Epithelial cell of esophagus (primary cell): Measurements from ENCODE around the gene MVB12A.

Experiments used
- DNase-seq: peaks from one replicate; pipeline ENCODE4 v3.0.0; 2010; ENCODE audit warnings: low read depth
- H3K4me3 ChIP-seq: 2 replicates; pipeline ENCODE4 v1.5.1; 2011; ENCODE audit warnings: mild to moderate bottlenecking, low read length, control low read depth
- TF ChIP-seq, protein P1 (sequence below): IDR thresholded peaks from 2 replicates; pipeline ENCODE4 v1.5.1; 2011; ENCODE audit warnings: low read depth, mild to moderate bottlenecking, low read length, control low read depth, inconsistent platforms; ENCODE audit not compliant: insufficient read depth; ENCODE audit errors: missing control alignments

MVB12A gene

DNA sequence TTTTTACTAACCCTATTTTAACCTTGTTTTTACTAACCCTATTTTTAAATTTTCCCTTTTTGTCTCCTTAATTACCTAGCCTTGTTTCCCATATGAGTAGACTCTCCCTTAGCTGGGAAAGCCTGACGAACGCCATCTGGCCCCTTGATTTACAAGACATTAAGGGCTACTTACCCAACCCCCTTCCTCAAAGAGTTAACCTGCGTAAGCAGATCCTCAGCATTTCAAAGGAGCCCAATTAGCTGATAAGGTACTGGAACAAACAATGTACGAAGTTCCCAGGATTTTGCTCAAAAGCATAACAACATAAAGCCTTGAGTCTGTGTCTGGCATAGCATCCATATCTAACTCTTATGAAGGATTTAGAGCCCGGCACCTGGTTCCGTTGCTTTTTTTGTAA, 4.7 kb upstream of the MVB12A start:
- H3K4me3 ChIP-seq = no peak overlapping the region
- TF ChIP-seq, protein P1, sequence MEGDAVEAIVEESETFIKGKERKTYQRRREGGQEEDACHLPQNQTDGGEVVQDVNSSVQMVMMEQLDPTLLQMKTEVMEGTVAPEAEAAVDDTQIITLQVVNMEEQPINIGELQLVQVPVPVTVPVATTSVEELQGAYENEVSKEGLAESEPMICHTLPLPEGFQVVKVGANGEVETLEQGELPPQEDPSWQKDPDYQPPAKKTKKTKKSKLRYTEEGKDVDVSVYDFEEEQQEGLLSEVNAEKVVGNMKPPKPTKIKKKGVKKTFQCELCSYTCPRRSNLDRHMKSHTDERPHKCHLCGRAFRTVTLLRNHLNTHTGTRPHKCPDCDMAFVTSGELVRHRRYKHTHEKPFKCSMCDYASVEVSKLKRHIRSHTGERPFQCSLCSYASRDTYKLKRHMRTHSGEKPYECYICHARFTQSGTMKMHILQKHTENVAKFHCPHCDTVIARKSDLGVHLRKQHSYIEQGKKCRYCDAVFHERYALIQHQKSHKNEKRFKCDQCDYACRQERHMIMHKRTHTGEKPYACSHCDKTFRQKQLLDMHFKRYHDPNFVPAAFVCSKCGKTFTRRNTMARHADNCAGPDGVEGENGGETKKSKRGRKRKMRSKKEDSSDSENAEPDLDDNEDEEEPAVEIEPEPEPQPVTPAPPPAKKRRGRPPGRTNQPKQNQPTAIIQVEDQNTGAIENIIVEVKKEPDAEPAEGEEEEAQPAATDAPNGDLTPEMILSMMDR = no peak
- DNase-seq = no peak

DNA sequence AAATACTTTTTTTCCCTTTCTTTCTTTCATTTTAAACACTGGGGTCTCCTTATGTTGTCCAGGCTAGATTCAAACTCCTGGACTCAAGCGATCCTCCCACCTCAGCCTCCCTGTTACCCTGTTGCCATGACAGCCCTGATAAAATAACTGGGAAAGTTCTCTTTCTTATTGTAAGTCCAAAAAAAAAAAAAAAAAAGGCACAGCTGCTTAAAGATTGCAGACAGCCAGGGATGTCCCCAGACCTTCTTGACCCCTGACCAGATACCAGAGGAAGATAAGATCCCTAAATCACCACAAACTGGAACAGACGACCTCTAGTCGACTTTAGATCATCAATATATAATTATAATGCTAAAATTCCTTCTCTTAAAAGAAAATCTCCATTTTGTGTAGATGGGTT, 1.1 kb upstream of the MVB12A start:
- no peak for DNase-seq
- TF ChIP-seq, protein P1 = no peak
- peak overlapping the region; percentile 58 for H3K4me3 ChIP-seq

DNA sequence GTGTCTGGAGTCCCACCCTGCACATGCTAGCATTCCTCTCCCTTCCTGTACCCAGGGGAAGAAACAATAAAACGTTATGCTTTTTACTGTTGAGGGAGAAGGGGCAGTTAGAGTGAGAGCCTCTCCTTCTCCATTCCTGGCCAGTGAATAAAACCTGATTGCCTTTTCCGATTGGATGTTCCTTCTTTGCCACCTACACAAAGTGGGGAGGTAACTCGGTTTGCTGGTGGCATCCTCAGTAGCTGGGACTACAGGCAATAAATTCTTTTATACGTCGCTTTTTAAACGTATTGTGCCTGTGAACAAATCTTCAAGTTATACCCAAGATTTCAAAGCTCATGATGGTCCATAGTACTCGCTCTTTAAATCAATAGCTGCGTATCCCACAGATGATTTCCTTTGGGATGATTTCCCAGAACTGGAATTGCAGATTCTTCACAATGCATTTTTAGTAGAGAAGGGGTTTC, 660 bp upstream of the MVB12A start:
- DNase-seq = peak; percentile 14
- TF ChIP-seq, protein P1 = no peak
- H3K4me3 ChIP-seq = peak overlapping the region; percentile 58

DNA sequence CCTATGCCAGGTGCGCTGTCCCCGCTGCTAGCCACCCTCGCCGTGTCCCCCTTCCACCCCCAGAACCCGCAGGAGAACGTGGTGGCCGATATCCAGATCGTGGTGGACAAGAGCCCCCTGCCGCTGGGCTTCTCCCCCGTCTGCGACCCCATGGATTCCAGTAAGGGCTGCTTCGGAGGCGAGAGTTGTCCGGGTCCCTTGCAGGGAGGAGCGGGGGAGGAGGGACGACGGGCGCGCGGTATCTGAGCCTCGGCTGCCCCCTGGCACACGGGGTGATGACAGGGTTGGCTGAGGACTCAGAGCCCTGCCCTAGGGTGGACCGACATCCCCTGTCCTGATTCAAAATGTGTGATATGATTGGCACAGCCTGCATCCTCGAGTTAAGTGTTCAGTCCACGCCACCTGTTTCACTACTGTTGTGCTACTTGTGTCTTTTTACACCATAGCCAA, 653 bp downstream of the MVB12A start:
- peak overlapping the region; percentile 89 for H3K4me3 ChIP-seq
- TF ChIP-seq, protein P1 = no peak
- DNase-seq = peak; percentile 31

DNA sequence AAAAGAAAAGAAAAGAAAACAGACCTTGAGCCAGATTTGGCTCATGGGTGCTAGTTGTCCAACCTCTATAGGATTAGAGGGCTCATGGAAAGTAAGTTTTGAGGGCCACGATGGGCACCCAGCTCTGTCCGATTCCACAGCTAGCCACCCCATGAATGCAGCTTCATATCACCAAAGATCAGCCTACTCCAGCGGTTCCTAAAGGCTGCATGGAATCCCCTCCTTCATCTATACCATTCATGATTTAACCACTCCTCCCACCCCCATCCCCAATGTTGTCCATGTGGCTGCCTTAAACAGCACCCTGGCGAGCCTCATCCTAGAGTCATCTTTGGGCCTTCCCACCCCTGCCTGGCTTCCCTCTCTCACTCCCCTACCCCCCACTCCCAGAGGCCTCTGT, 2.1 kb downstream of the MVB12A start:
- TF ChIP-seq, protein P1 = no peak
- no peak overlapping the region for H3K4me3 ChIP-seq
- no peak for DNase-seq

DNA sequence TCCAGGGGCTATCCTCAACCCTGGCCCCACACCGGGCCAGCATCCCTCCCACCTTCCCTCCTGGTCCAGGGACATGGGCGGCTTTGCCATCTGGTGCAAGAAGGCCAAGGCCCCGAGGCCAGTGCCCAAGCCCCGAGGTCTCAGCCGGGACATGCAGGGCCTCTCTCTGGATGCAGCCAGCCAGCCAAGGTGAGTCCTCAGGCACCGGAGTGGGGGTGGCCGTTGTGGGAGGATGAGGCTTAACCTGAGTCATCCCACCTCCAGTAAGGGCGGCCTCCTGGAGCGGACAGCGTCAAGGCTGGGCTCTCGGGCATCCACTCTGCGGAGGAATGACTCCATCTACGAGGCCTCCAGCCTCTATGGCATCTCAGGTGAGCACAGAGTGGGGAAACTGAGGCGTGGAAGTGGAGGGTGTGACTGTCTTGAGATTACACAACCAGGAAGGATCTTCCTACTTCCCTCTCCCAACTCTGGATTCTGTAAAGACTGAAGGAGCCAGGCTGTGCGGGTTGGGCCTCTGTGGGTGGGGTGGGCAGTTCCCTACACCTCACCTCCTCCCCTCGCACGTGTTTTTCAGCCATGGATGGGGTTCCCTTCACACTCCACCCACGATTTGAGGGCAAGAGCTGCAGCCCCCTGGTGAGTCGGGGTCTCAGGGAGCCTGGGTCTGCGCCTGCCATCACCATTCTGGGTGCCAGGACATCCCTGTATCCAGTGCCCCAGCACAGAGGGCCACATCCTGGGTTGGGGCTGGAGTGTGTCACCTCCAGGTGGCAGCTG, 3.8 kb downstream of the MVB12A start:
- TF ChIP-seq, protein P1 = no peak
- peak; percentile 20 for DNase-seq
- H3K4me3 ChIP-seq = no peak overlapping the region
